ENCODE measurements around the gene ZSCAN31. TPM values are rescaled to one million over a fixed set of nuclear protein-coding genes. Genes with fewer than 3 reads are reported as not detected.

Gene ZSCAN31
- total RNA-seq, 1 donor from 2014 or later = 1.3 TPM

- intact Hi-C loops (cut with micrococcal nuclease) = no loop called here
These were observed 18.2 kb upstream of the ZSCAN31 start for GRCh38 chr6:28353981-28354676.

GRCh38 chr6:28353356-28353755 is 17.4 kb upstream of the ZSCAN31 start:
- intact Hi-C loops (cut with micrococcal nuclease) = no loop called here

GRCh38 chr6:28351493-28351925 is 15.6 kb upstream of the ZSCAN31 start:
- intact Hi-C loops (cut with micrococcal nuclease) = no loop called here

- intact Hi-C loops (cut with micrococcal nuclease) = no loop called here
These were observed 15.1 kb upstream of the ZSCAN31 start for GRCh38 chr6:28351087-28351486.

- intact Hi-C loops (cut with micrococcal nuclease) = loop anchor here (1.0 to 2.0 kb wide), 3 partner anchors 15 to 83 kb away; partner anchors contain the start of genes ZSCAN12 and ZSCAN26
These were observed 14.2 kb upstream of the ZSCAN31 start, which contains the start of gene ZKSCAN3 for GRCh38 chr6:28349892-28350737. Gene ZKSCAN3, plus strand, starts transcription at chr6:28349947. Its CDS starts 9,640 bp downstream, at chr6:28359587.

GRCh38 chr6:28349344-28349891 is 13.5 kb upstream of the ZSCAN31 start:
- intact Hi-C loops (cut with micrococcal nuclease) = loop anchor here (1.0 to 2.0 kb wide), 3 partner anchors 14 to 82 kb away; partner anchors contain the start of genes ZSCAN12 and ZSCAN26

GRCh38 chr6:28347119-28347518 is 11.2 kb upstream of the ZSCAN31 start:
- intact Hi-C loops (cut with micrococcal nuclease) = no loop called here

GRCh38 chr6:28345201-28345600 is 9.3 kb upstream of the ZSCAN31 start:
- intact Hi-C loops (cut with micrococcal nuclease) = no loop called here

- intact Hi-C loops (cut with micrococcal nuclease) = no loop called here
These were observed 8.1 kb upstream of the ZSCAN31 start for GRCh38 chr6:28343898-28344677.

- intact Hi-C loops (cut with micrococcal nuclease) = no loop called here
These were observed 4.6 kb upstream of the ZSCAN31 start for GRCh38 chr6:28340310-28341095.

GRCh38 chr6:28337121-28337520 is 1.2 kb upstream of the ZSCAN31 start:
- intact Hi-C loops (cut with micrococcal nuclease) = loop anchor here (5.0 kb wide), 2 partner anchors 70 to 255 kb away; partner anchors contain the start of genes ZNF165 and ZSCAN26

GRCh38 chr6:28336284-28337120 is 554 bp upstream of the ZSCAN31 start:
- intact Hi-C loops (cut with micrococcal nuclease) = loop anchor here (5.0 kb wide), 2 partner anchors 69 to 254 kb away; partner anchors contain the start of genes ZNF165 and ZSCAN26

GRCh38 chr6:28335040-28335563 is 846 bp downstream of the ZSCAN31 start:
- intact Hi-C loops (cut with micrococcal nuclease) = loop anchor here (1.0 to 5.0 kb wide), 3 partner anchors 14 to 253 kb away; partner anchors contain the start of genes ZKSCAN3, ZNF165 and ZSCAN26

GRCh38 chr6:28334286-28335039 is 1.5 kb downstream of the ZSCAN31 start:
- intact Hi-C loops (cut with micrococcal nuclease) = loop anchor here (1.0 to 5.0 kb wide), 3 partner anchors 15 to 252 kb away; partner anchors contain the start of genes ZKSCAN3, ZNF165 and ZSCAN26

GRCh38 chr6:28333599-28334018 is 2.3 kb downstream of the ZSCAN31 start:
- intact Hi-C loops (cut with micrococcal nuclease) = no loop called here

- intact Hi-C loops (cut with micrococcal nuclease) = no loop called here
These were observed 2.9 kb downstream of the ZSCAN31 start for GRCh38 chr6:28333047-28333446.

- intact Hi-C loops (cut with micrococcal nuclease) = no loop called here
These were observed 5.9 kb downstream of the ZSCAN31 start for GRCh38 chr6:28330041-28330440.

Data from T-helper 2 cell treated with Interferon-gamma antibody and Interleukin-4, amounts not matched to agents 100 ng/mL and 5 ng/mL, for 36 hours (primary cell).